Measurements from ENCODE around the gene CLEC4A.

GRCh38 chr12:8156416-8156815 is 33.0 kb downstream of the CLEC4A start:
- TF ChIP-seq POLR2A (IDR thresholded peaks at IDR 0.05) (no peak), CTCF (IDR thresholded peaks at IDR 0.05) (no peak)
